Measurements from ENCODE around the gene JUNB. TPM values are rescaled to one million over a fixed set of nuclear protein-coding genes. Genes with fewer than 3 reads are reported as not detected.

The JUNB gene
- total and polyA plus RNA-seq, 2 of the 13 experiments (the other 11 are each of a cell fraction or from before 2014, with no cell fraction given), result 7.7 to 8.2 TPM

DNA sequence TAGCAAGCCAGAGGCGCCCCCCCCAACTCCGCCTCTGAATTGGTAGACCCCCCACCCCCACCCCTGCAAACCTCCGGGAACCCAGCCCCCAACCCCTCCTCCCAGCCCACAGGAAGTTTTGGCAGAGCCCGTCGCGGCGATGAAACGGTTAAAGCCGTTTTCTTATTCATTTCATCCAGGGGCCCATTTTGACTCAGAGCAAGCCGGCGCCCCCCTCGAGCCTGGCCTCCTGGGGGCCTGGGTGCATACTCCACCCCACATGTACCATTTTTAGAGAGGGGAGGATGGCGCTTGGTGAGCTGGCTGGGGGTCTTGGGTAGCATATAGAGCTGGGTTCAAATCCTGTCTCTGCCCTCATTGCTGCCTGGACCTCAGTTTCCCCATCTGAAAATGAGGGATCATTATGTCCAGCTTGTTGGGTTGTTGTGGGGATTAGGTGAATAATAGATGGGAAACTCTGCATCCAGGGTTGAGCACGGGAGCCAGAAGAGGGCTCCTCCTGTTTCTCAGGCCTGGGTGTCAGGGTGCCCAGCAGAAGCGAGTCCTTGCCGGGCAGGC is 7.9 kb upstream of the JUNB start:
- Histone ChIP-seq H3K4me1 (ENCODE audit: insufficient read depth, low read length) (peaks cover 85% of the 10 kb centered on the region), H2AFZ (ENCODE audit: low read length) (no peak overlapping the region), H3K27ac (ENCODE audit: extremely low read length, insufficient read depth, low read length) (no peak overlapping the region), H3K4me2 (ENCODE audit: low read depth, low read length) (peak overlapping the region; percentile 92), H3K79me2 (ENCODE audit: insufficient read depth, low read length) (no peaks in the 10 kb centered on the region), H3K4me3 (replicated peaks in 1 of 3; ENCODE audit: insufficient read depth in 1 of 3, low read depth in 2 of 3, low read length in 3 of 3) (peak overlapping the region; percentile 30 to 73 (median 65); a peak in 4 of 6 replicates), H4K20me1 (ENCODE audit: insufficient read depth, low read length) (no peaks in the 10 kb centered on the region), H3K36me3 (replicated peaks in 1 of 2; ENCODE audit: control insufficient read depth in 1 of 2, insufficient read depth in 2 of 2, low read length in 2 of 2) (no peaks in the 10 kb centered on the region), H3K27me3 (ENCODE audit: control insufficient read depth in 1 of 2, insufficient read depth in 2 of 2, low read length in 2 of 2) (no peaks in the 10 kb centered on the region; a peak in 3 of 5 replicates), H3K9ac (ENCODE audit: insufficient read depth, low read depth, low read length) (no peak overlapping the region), H3K9me3 (ENCODE audit: low read length) (no peaks in the 10 kb centered on the region)
- in situ Hi-C loops (cut with HindIII; ENCODE audit: extremely low pct_ligation_motif_present, low pct_unique_long_range_greater_than_20kb) (no loop called here), intact Hi-C loops (cut with micrococcal nuclease; ENCODE audit: unreplicated experiment) (no loop called here)
- POLR2A ChIA-PET, result interaction anchor here (0.9 to 3.9 kb wide), 2 partner anchors 9 to 50 kb away, joined by 3 to 38 read pairs; partner anchors contain the start of gene JUNB
- ATAC-seq (no peak), DNase-seq (ENCODE audit: low spot score) (no peak), FAIRE-seq (no peak)
- WGBS (ENCODE audit: low lambda C conversion rate), result under 1% methylated on average over 13 of the region's 16 CpGs
- CTCF ChIA-PET (ENCODE audit: low intra/inter-chr PET ratio, low total read pairs), result no interaction called here
- no TSS peak for BruUV-seq (replicated peaks)
- TF ChIP-seq ZMAT3 (CRISPR knock-in tag; conservative IDR thresholded peaks at IDR 0.05) (no peak), ZSCAN31 (CRISPR knock-in tag; IDR thresholded peaks at IDR 0.05; ENCODE audit: low read depth) (no peak)
- TF ChIP-seq, protein P1, sequence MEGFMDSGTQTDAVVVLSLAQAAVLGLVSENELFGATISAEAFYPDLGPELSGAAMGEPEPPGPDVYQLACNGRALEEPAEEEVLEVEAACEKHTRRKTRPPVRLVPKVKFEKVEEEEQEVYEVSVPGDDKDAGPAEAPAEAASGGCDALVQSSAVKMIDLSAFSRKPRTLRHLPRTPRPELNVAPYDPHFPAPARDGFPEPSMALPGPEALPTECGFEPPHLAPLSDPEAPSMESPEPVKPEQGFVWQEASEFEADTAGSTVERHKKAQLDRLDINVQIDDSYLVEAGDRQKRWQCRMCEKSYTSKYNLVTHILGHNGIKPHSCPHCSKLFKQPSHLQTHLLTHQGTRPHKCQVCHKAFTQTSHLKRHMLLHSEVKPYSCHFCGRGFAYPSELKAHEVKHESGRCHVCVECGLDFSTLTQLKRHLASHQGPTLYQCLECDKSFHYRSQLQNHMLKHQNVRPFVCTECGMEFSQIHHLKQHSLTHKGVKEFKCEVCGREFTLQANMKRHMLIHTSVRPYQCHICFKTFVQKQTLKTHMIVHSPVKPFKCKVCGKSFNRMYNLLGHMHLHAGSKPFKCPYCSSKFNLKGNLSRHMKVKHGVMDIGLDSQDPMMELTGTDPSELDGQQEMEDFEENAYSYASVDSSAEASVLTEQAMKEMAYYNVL (CRISPR knock-in tag; IDR thresholded peaks at IDR 0.05; ENCODE audit: borderline replicate concordance), result 0 out of 2 replicates have a peak, but pooled peaks have one; percentile 9

DNA sequence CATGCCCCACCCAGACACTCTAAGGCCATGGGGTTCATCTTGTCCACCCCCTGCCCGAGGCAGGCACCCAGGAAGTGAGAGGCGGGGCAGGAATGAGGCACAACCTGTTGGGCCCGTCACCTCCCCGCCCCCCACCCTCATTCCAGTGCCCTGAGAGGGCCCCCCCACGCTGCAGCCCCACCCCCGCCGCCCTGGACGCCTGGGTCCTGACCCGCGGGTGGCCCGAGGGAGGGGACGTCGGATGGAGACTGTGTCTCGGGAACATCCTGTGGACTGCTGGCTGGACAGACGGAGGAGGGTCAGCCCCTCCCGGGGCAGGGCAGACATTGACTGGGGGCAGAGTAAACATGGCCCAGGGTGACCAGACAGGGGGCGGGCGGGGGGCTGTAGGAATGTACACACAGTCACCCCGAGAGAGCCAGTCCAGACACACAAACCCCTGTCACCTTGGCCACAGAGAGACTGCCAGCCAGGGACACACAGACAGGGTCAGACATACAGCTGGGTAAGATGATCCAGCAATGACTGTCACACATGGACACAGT is 7.4 kb upstream of the JUNB start:
- Histone ChIP-seq H2AFZ (ENCODE audit: low read length) (no peak overlapping the region), H3K27ac (ENCODE audit: extremely low read length, insufficient read depth, low read length) (no peak overlapping the region), H3K79me2 (ENCODE audit: insufficient read depth, low read length) (no peaks in the 10 kb centered on the region), H3K4me2 (ENCODE audit: low read depth, low read length) (peak overlapping the region; percentile 92), H3K27me3 (ENCODE audit: control insufficient read depth in 1 of 2, insufficient read depth in 2 of 2, low read length in 2 of 2) (no peaks in the 10 kb centered on the region; a peak in 3 of 5 replicates), H3K9ac (ENCODE audit: insufficient read depth, low read depth, low read length) (no peak overlapping the region), H3K36me3 (replicated peaks in 1 of 2; ENCODE audit: control insufficient read depth in 1 of 2, insufficient read depth in 2 of 2, low read length in 2 of 2) (no peaks in the 10 kb centered on the region), H4K20me1 (ENCODE audit: insufficient read depth, low read length) (no peaks in the 10 kb centered on the region), H3K4me3 (replicated peaks in 1 of 3; ENCODE audit: insufficient read depth in 1 of 3, low read depth in 2 of 3, low read length in 3 of 3) (peak overlapping the region; percentile 22 to 73 (median 30); a peak in 4 of 6 replicates), H3K9me3 (ENCODE audit: low read length) (no peaks in the 10 kb centered on the region), H3K4me1 (ENCODE audit: insufficient read depth, low read length) (peaks cover 85% of the 10 kb centered on the region)
- FAIRE-seq (peak; percentile 23), DNase-seq (ENCODE audit: low spot score) (peak; percentile 45), ATAC-seq (peak; percentile 47)
- in situ Hi-C loops (cut with HindIII; ENCODE audit: extremely low pct_ligation_motif_present, low pct_unique_long_range_greater_than_20kb), result no loop called here
- intact Hi-C loops (cut with micrococcal nuclease; ENCODE audit: unreplicated experiment), result no loop called here
- no TSS peak for BruUV-seq (replicated peaks)
- no CpG with 5 or more reads among the region's 19 CpGs for WGBS (ENCODE audit: low lambda C conversion rate)
- ChIA-PET POLR2A (interaction anchor here (1.0 to 3.9 kb wide), 2 partner anchors 8 to 23 kb away, joined by 3 to 38 read pairs; partner anchors contain the start of gene JUNB), CTCF (ENCODE audit: low intra/inter-chr PET ratio, low total read pairs) (no interaction called here)
- TF ChIP-seq ZNF777 (CRISPR knock-in tag; IDR thresholded peaks at IDR 0.05) (peak; percentile 43; the same call in 1 of the 2 replicates), RXRB (CRISPR knock-in tag; IDR thresholded peaks at IDR 0.05; ENCODE audit: borderline replicate concordance) (peak; percentile 68), NFIC (IDR thresholded peaks at IDR 0.05; ENCODE audit: low read length) (no peak), RAD51 (IDR thresholded peaks at IDR 0.05; ENCODE audit: borderline replicate concordance) (no peak), FOXK2 (IDR thresholded peaks at IDR 0.05) (no peak), MAZ (IDR thresholded peaks at IDR 0.05; ENCODE audit: borderline replicate concordance, low read depth, low read length) (no peak), MAZ (CRISPR knock-in tag; IDR thresholded peaks at IDR 0.05; ENCODE audit: low read depth) (no peak), TARDBP (CRISPR knock-in tag; IDR thresholded peaks at IDR 0.05) (0 out of 2 replicates have a peak, but pooled peaks have one; percentile 39), ZBTB7A (CRISPR knock-in tag; IDR thresholded peaks at IDR 0.05) (peak; percentile 59; the same call in 1 of the 2 replicates)
- TF ChIP-seq, protein P2, sequence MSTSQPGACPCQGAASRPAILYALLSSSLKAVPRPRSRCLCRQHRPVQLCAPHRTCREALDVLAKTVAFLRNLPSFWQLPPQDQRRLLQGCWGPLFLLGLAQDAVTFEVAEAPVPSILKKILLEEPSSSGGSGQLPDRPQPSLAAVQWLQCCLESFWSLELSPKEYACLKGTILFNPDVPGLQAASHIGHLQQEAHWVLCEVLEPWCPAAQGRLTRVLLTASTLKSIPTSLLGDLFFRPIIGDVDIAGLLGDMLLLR (CRISPR knock-in tag; IDR thresholded peaks at IDR 0.05), result no peak
- TF ChIP-seq, protein P3, sequence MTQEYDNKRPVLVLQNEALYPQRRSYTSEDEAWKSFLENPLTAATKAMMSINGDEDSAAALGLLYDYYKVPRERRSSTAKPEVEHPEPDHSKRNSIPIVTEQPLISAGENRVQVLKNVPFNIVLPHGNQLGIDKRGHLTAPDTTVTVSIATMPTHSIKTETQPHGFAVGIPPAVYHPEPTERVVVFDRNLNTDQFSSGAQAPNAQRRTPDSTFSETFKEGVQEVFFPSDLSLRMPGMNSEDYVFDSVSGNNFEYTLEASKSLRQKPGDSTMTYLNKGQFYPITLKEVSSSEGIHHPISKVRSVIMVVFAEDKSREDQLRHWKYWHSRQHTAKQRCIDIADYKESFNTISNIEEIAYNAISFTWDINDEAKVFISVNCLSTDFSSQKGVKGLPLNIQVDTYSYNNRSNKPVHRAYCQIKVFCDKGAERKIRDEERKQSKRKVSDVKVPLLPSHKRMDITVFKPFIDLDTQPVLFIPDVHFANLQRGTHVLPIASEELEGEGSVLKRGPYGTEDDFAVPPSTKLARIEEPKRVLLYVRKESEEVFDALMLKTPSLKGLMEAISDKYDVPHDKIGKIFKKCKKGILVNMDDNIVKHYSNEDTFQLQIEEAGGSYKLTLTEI (CRISPR knock-in tag; conservative IDR thresholded peaks at IDR 0.05), result no peak

Measured in HepG2 (cell line).